ENCODE measurements around the gene KRT16. TPM values are rescaled to one million over a fixed set of nuclear protein-coding genes. Genes with fewer than 3 reads are reported as not detected.
A peak's percentile ranks its signal among the peaks of the same experiment; 100 is the strongest.

The KRT16 gene
- total RNA-seq, 1 experiment from 2014 or later: not detected

GRCh38 chr17:41634639-41635038 lies 22.1 kb upstream of the KRT16 start:
- no peaks in the 10 kb centered on the region for H3K27me3 ChIP-seq (ENCODE audit: insufficient read depth, low read length)
- H3K27ac ChIP-seq (ENCODE audit: insufficient read length, low read depth, low read length): no peak overlapping the region
- H4K8ac ChIP-seq (replicated peaks; ENCODE audit: insufficient read length, low read depth, low read length): no peak overlapping the region
- H3K18ac ChIP-seq (ENCODE audit: insufficient read length, low read depth, low read length): no peak overlapping the region
- no peak overlapping the region for H3K14ac ChIP-seq (ENCODE audit: insufficient read depth, low read length)
- H4K5ac ChIP-seq (ENCODE audit: insufficient read length, low read depth, low read length): no peak overlapping the region
- peaks cover 9 to 15% of the 10 kb centered on the region in 2 experiments for H3K4me1 Mint-ChIP-seq
- no peaks in the 10 kb centered on the region for H3K23me2 ChIP-seq (ENCODE audit: insufficient read length, low read depth, low read length, poor library complexity, severe bottlenecking)
- no peaks in the 10 kb centered on the region for H3K9me3 Mint-ChIP-seq
- no peak overlapping the region for H2BK15ac ChIP-seq (ENCODE audit: low read depth, low read length)
- H3K4me1 ChIP-seq (ENCODE audit: insufficient read depth, low read length): no peaks in the 10 kb centered on the region
- no peak overlapping the region for H2BK20ac ChIP-seq (ENCODE audit: low read depth, low read length, poor library complexity, severe bottlenecking)
- no peak overlapping the region for H3K4me3 Mint-ChIP-seq
- no peak for TF ChIP-seq CTCF (conservative IDR thresholded peaks at IDR 0.05)
- H3K27ac Mint-ChIP-seq: peak overlapping the region in 1 of 3 experiments; percentile 77; a peak in 1 of 7 replicates
- no peak overlapping the region for H3T11ph ChIP-seq (ENCODE audit: low read length)
- WGBS (ENCODE audit: extremely low coverage, insufficient read length, low lambda C conversion rate): no CpG with 5 or more reads among the region's 7 CpGs
- no peaks in the 10 kb centered on the region; the same call in 1 of the 2 replicates for H3K27me3 Mint-ChIP-seq (ENCODE audit: low read depth)
- no peak overlapping the region for H2AK5ac ChIP-seq (ENCODE audit: insufficient read length, low read length)
- no peaks in the 10 kb centered on the region for H3K9me3 ChIP-seq (ENCODE audit: control insufficient read depth, low read depth, low read length)
- H3K79me1 ChIP-seq (ENCODE audit: insufficient read depth, low read depth, low read length, poor library complexity, severe bottlenecking): no peaks in the 10 kb centered on the region
- no peaks in the 10 kb centered on the region for H3K79me2 ChIP-seq (ENCODE audit: insufficient read depth, low read length)
- no peak overlapping the region for H2AFZ ChIP-seq (ENCODE audit: low read length)
- no peak overlapping the region for H3K23ac ChIP-seq (ENCODE audit: insufficient read length, low read depth, low read length)
- no peak overlapping the region for H3K9ac ChIP-seq (ENCODE audit: extremely low read depth, insufficient read length, low read length)
- DNase-seq: no peak
- H2BK5ac ChIP-seq (ENCODE audit: insufficient read length, low read length): no peak overlapping the region
- no peaks in the 10 kb centered on the region for H3K36me3 Mint-ChIP-seq (ENCODE audit: insufficient read depth in 1 of 3, low read depth in 3 of 3)
- no peaks in the 10 kb centered on the region for H4K20me1 ChIP-seq (ENCODE audit: control insufficient read depth, insufficient read depth, insufficient read length)
- no peak overlapping the region for H4K91ac ChIP-seq (ENCODE audit: insufficient read length, low read depth, low read length)
- no peak overlapping the region for H3K4ac ChIP-seq (ENCODE audit: low read depth, low read length)
- H2BK12ac ChIP-seq (ENCODE audit: insufficient read length, low read depth, low read length): no peak overlapping the region
- no peak overlapping the region for H2BK120ac ChIP-seq (ENCODE audit: low read depth, low read length, poor library complexity, severe bottlenecking)
- H3K56ac ChIP-seq (ENCODE audit: insufficient read length, low read depth, low read length): no peak overlapping the region
- H3K4me2 ChIP-seq (ENCODE audit: insufficient read depth, insufficient read length, low read length): no peak overlapping the region
